ES-I3 (cell line): ENCODE results near the gene LACRT.

Experiments
- H3K36me3 ChIP-seq: 2 replicates; pipeline ENCODE4 v1.6.1; 2013; ENCODE audit warnings: mild to moderate bottlenecking, low read length, control low read depth, moderate library complexity; ENCODE audit not compliant: insufficient read depth
- H3K4me1 ChIP-seq: 2 replicates; pipeline ENCODE4 v1.6.1; 2013; ENCODE audit warnings: mild to moderate bottlenecking, control low read depth, low read length; ENCODE audit not compliant: insufficient read depth
- H3K9ac ChIP-seq: 2 replicates; pipeline ENCODE4 v1.6.1; 2013; ENCODE audit warnings: low read depth, mild to moderate bottlenecking, low read length, moderate library complexity
- H3K9me3 ChIP-seq: 2 replicates; pipeline ENCODE4 v1.6.1; 2013; ENCODE audit warnings: mild to moderate bottlenecking, low read length, moderate library complexity; ENCODE audit not compliant: control insufficient read depth, insufficient read depth

LACRT gene

GRCh38 chr12:54624315-54625279 is 10.1 kb downstream of the LACRT start:
- Histone ChIP-seq H3K9me3 (peaks cover 10% of the 10 kb centered on the region; the same call in 1 of the 2 replicates), H3K4me1 (no peaks in the 10 kb centered on the region), H3K9ac (no peak overlapping the region), H3K36me3 (no peaks in the 10 kb centered on the region)

DNA sequence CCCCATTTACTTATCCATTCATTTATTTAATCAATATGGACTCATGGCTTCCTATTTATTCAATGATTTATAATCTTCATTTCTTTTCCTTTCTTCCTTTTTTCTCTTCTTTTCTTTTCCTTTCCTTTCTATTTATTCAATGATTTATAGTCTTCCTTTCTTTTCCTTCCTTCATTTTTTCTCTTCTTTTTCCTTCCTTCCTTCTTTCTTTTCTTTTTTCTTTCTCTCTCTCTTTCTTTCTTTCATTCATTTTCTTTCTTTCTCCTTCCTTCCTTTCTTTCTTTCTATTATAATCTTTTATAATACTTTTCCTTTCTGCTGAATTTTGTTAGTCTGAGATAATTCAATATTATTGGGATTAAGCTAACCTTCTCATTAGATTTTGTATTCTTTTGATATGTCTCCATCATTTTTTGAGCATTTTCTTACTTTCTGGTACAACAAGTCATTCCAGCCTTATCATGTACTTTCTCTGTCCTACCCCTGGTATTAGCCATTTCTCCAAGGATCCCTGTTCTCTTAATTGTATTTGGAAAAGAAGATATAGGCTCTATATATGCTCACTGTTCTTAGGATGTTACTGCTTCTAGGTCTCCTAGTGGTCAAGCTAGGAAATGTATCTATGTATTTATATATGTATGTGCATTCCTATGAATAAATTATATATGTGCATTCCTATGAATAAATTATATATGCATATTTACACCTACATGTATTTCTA is 12.1 kb downstream of the LACRT start:
- Histone ChIP-seq H3K9ac (no peak overlapping the region), H3K36me3 (no peaks in the 10 kb centered on the region), H3K9me3 (0 out of 2 replicates have a peak, but pooled peaks cover 4% of the 10 kb centered on the region), H3K4me1 (no peaks in the 10 kb centered on the region)

GRCh38 chr12:54616933-54617680 is 17.6 kb downstream of the LACRT start:
- H3K9me3 ChIP-seq = no peaks in the 10 kb centered on the region
- H3K36me3 ChIP-seq = no peaks in the 10 kb centered on the region
- H3K9ac ChIP-seq = no peak overlapping the region
- H3K4me1 ChIP-seq = no peaks in the 10 kb centered on the region

DNA sequence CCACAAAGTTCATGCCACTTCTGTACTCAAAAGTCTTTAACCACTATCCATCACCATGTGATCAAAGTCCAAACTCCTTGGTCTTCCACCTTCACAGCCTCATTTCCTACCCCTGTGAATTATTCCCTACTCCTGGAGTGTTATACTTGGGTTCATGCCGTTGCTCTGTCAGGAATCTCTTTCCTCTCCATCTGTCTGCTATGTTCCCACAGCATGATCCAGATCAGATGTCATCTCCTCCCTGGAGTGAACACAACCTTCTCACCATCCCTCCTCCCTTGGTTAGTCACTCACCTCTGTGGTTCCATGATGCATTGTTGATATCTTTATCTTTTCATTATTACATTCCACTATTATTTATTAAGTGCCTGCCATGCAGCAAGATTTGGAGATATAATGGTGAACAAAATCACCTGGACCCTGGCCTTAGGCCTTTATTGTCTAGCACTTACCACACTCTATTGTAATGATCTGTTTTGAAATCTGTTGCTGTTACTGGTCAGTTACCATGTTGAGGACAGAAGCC is 22.4 kb downstream of the LACRT start:
- Histone ChIP-seq H3K4me1 (no peaks in the 10 kb centered on the region), H3K9me3 (no peaks in the 10 kb centered on the region), H3K36me3 (no peaks in the 10 kb centered on the region), H3K9ac (no peak overlapping the region)

DNA sequence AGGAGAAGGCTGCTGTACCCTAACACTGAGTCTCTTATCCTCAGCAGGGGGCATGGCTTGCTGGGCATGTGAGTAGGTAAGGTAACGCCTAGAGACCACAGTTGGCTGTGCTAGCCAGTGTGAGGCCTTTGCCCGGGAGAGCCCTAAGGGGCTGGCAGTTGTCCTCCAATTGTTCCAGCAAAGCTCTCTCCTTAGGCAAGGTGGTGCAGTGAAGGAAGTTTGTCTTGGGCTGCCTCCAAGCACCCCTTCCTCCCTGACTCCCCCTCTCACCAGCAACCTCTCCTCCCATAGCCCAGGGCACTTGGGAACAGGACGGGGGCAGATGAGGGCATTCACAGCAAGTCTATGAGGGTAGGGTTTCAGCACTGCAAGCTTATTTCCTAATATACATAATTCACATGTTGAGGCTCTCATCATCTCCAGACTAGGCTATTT is 23.0 kb downstream of the LACRT start:
- no peak overlapping the region for H3K9ac ChIP-seq
- no peaks in the 10 kb centered on the region for H3K4me1 ChIP-seq
- H3K9me3 ChIP-seq = no peaks in the 10 kb centered on the region
- no peaks in the 10 kb centered on the region for H3K36me3 ChIP-seq

DNA sequence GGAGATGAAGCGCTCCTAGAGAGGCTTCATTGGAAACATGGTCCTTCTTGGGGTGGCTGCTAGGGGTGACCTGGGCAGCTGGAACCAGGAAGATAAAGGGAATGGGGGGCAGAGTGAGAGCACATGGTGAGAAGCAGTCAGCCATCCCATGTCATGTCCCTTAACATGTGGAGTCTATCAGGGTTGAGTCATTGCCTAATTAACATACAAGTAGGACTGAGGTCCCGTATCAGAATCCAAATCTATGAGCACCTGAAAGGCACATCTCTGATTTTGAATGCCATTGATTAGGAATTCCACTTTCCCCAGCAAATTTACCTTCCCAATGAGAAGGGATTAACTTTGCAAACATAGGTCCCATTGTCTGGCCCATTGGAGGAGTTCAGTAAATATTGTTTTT is 25.9 kb downstream of the LACRT start:
- Histone ChIP-seq H3K36me3 (no peaks in the 10 kb centered on the region), H3K9ac (no peak overlapping the region), H3K9me3 (no peaks in the 10 kb centered on the region), H3K4me1 (no peaks in the 10 kb centered on the region)

DNA sequence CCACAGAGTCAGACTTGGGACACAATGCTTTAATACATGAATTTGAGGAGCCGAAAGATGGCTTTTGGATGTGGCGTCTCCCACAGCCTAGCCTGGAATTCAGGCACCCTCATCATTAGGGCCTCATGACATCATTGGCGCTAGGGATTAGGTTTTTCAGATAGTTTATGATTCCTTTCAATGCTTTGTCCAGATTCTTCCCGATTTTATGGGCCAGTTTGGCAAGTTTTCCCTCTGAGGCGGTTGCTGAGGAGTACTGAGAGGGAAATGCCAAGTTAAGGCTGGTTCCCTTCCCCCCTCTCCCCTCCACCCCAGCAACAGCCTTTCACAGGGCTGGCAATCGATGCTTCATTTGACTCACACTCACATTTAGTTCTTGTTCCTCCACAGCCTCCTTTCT is 26.5 kb downstream of the LACRT start:
- H3K4me1 ChIP-seq = no peaks in the 10 kb centered on the region
- no peaks in the 10 kb centered on the region for H3K9me3 ChIP-seq
- no peaks in the 10 kb centered on the region for H3K36me3 ChIP-seq
- no peak overlapping the region for H3K9ac ChIP-seq

GRCh38 chr12:54606556-54606955 is 28.1 kb downstream of the LACRT start:
- Histone ChIP-seq H3K9ac (no peak overlapping the region), H3K4me1 (no peaks in the 10 kb centered on the region), H3K36me3 (no peaks in the 10 kb centered on the region), H3K9me3 (no peaks in the 10 kb centered on the region)

GRCh38 chr12:54605138-54605970 is 29.3 kb downstream of the LACRT start:
- Histone ChIP-seq H3K9me3 (no peaks in the 10 kb centered on the region), H3K9ac (no peak overlapping the region), H3K36me3 (no peaks in the 10 kb centered on the region), H3K4me1 (no peaks in the 10 kb centered on the region)

GRCh38 chr12:54604436-54604835 is 30.3 kb downstream of the LACRT start:
- Histone ChIP-seq H3K9ac (no peak overlapping the region), H3K36me3 (no peaks in the 10 kb centered on the region), H3K9me3 (no peaks in the 10 kb centered on the region), H3K4me1 (no peaks in the 10 kb centered on the region)

- H3K9me3 ChIP-seq = no peaks in the 10 kb centered on the region
- no peaks in the 10 kb centered on the region for H3K4me1 ChIP-seq
- no peak overlapping the region for H3K9ac ChIP-seq
- no peaks in the 10 kb centered on the region for H3K36me3 ChIP-seq
These were observed 30.8 kb downstream of the LACRT start for GRCh38 chr12:54603872-54604271.

- H3K4me1 ChIP-seq = no peaks in the 10 kb centered on the region
- no peaks in the 10 kb centered on the region for H3K36me3 ChIP-seq
- no peaks in the 10 kb centered on the region for H3K9me3 ChIP-seq
- H3K9ac ChIP-seq = no peak overlapping the region
These were observed 31.4 kb downstream of the LACRT start for GRCh38 chr12:54603173-54603814.

GRCh38 chr12:54602661-54603060 is 32.0 kb downstream of the LACRT start:
- H3K4me1 ChIP-seq = no peaks in the 10 kb centered on the region
- H3K36me3 ChIP-seq = no peaks in the 10 kb centered on the region
- no peak overlapping the region for H3K9ac ChIP-seq
- no peaks in the 10 kb centered on the region for H3K9me3 ChIP-seq
